Spinal cord (tissue), 10 donors: ENCODE results near the gene PPEF2. TPM values are rescaled to one million over a fixed set of nuclear protein-coding genes. Genes with fewer than 3 reads are reported as not detected.
"Not testable (repeated sequence)": the region's sequence is repeated elsewhere in the genome, so short reads cannot be mapped to it uniquely, and the experiment has no call there.

Experiments
- DNase-seq, 6 donors: peaks; one replicate each; pipeline versions ENCODE4 v3.0.0 to v3.0.0-alpha.2; 2013 to 2015; ENCODE audit warnings: low spot score in 6 of 6, low read depth in 4 of 6
- H3K27ac ChIP-seq: one replicate; pipeline ENCODE4 v1.5.1; 2013; ENCODE audit warnings: low read depth, low read length, control low read depth
- H3K27me3 ChIP-seq: one replicate; pipeline ENCODE4 v1.6.1; 2013; ENCODE audit warnings: low read length; ENCODE audit not compliant: control insufficient read depth, insufficient read depth
- H3K36me3 ChIP-seq: one replicate; pipeline ENCODE4 v1.6.1; 2013; ENCODE audit warnings: low read length; ENCODE audit not compliant: control insufficient read depth, insufficient read depth
- H3K4me1 ChIP-seq: one replicate; pipeline ENCODE4 v1.6.1; 2013; ENCODE audit warnings: low read length; ENCODE audit not compliant: control insufficient read depth, insufficient read depth
- H3K4me3 ChIP-seq: one replicate; pipeline ENCODE4 v1.5.1; 2013; ENCODE audit warnings: low read depth, low read length, control low read depth
- H3K9me3 ChIP-seq: one replicate; pipeline ENCODE4 v1.6.1; 2013; ENCODE audit warnings: low read length; ENCODE audit not compliant: control insufficient read depth, insufficient read depth
- WGBS: methylation state at CpG from one replicate; pipeline ENCODE4 v1.1.5; 2013; ENCODE audit warnings: missing lambda C conversion rate; ENCODE audit not compliant: insufficient coverage; 5-methylcytosine and 5-hydroxymethylcytosine counted together
- long read RNA-seq, 4 donors: transcript quantifications; one replicate each; lab custom pipeline, GENCODE V29; 2026
- polyA plus RNA-seq, 2 donors: library from polyadenylated mRNA; unstranded; fragments of 120-200 nt; gene quantifications; one replicate each; pipeline ENCODE4 v1.2.1, GENCODE V29; 2013; ENCODE audit not compliant: insufficient read length in 2 of 2
- total RNA-seq, 2 donors: library from RNA; depleted of rRNA in 1 of 2; stranded (reverse); fragments of 120-200 nt in 1 of 2; fragments of >200 nt in 1 of 2; gene quantifications; one replicate each; pipeline versions ENCODE4 v1.2.3 to v1.2.4, GENCODE V29; 2013 to 2014
- donor health status: healthy.

The PPEF2 gene
- total RNA-seq, result under 1 TPM in 1 of 2 donors, not detected in 1; 0.06 TPM
- polyA plus RNA-seq, result under 1 TPM in 1 of 2 donors, not detected in 1; 0.48 TPM
- long read RNA-seq, donor 1, result 0 reads
- long read RNA-seq, donor 2, result 0 reads
- long read RNA-seq, donor 3, result 0 reads
- long read RNA-seq, donor 4, result 0 reads

- WGBS, result 92% methylated on average over 3 of the region's 5 CpGs
- H3K27me3 ChIP-seq, result no peaks in the 10 kb centered on the region
- H3K4me3 ChIP-seq, result no peak within 1 kb of the TSS
- H3K36me3 ChIP-seq, result no peaks in the 10 kb centered on the region
- H3K9me3 ChIP-seq, result no peaks in the 10 kb centered on the region
- H3K27ac ChIP-seq, result no peak within 1 kb of the TSS
- no peaks in the 10 kb centered on the region for H3K4me1 ChIP-seq
- no peak for DNase-seq
Measured at GRCh38 chr4:75902352-75902751, at the start of gene PPEF2. TSS of gene PPEF2 (minus strand) at chr4:75902452. CDS start at chr4:75896325, 6,127 bp downstream.

- whole genome bisulfite sequencing, result 80% methylated on average over 1 of the region's 3 CpGs
- no peaks in the 10 kb centered on the region for H3K9me3 ChIP-seq
- H3K27ac ChIP-seq, result no peak overlapping the region
Measured at GRCh38 chr4:75950213-75950815, 48.1 kb upstream of the PPEF2 start.

GRCh38 chr4:75948822-75949444, 46.7 kb upstream of the PPEF2 start:
- Histone ChIP-seq H3K9me3 (no peaks in the 10 kb centered on the region), H3K4me1 (no peaks in the 10 kb centered on the region), H3K4me3 (no peak overlapping the region), H3K27me3 (no peaks in the 10 kb centered on the region), H3K36me3 (peaks cover 13% of the 10 kb centered on the region), H3K27ac (no peak overlapping the region)
- no peak for DNase-seq
- WGBS, result 89% methylated on average over 1 of the region's 5 CpGs

More at GRCh38 chr4:75950213-75950815, 48.1 kb upstream of the PPEF2 start:
- DNase-seq, result no peak
- Histone ChIP-seq H3K36me3 (peaks cover 21% of the 10 kb centered on the region), H3K4me1 (no peaks in the 10 kb centered on the region), H3K4me3 (no peak overlapping the region), H3K27me3 (no peaks in the 10 kb centered on the region)

GRCh38 chr4:75940692-75941253, 38.5 kb upstream of the PPEF2 start, which contains the start of gene NAAA:
TSS of gene NAAA (minus strand) at chr4:75941013. CDS start at chr4:75940949, 64 bp downstream.
- H3K27me3 ChIP-seq, result no peaks in the 10 kb centered on the region
- no peaks in the 10 kb centered on the region for H3K9me3 ChIP-seq
- WGBS, result under 1% methylated on average over 66 of the region's 66 CpGs
- H3K4me3 ChIP-seq, result peak within 1 kb of the TSS; percentile 75
- H3K27ac ChIP-seq, result peak within 1 kb of the TSS; percentile 40
- peaks cover 12% of the 10 kb centered on the region for H3K4me1 ChIP-seq
- peaks cover 3% of the 10 kb centered on the region for H3K36me3 ChIP-seq
- DNase-seq, result peak in 4 of 6 donors; percentile 6 to 87 (median 49)

GRCh38 chr4:75939890-75940691, 37.8 kb upstream of the PPEF2 start:
- no peaks in the 10 kb centered on the region for H3K27me3 ChIP-seq
- peak overlapping the region; percentile 75 for H3K4me3 ChIP-seq
- H3K4me1 ChIP-seq, result peaks cover 12% of the 10 kb centered on the region
- DNase-seq, result peak in 5 of 6 donors; percentile 18 to 72 (median 22)
- peak overlapping the region; percentile 40 for H3K27ac ChIP-seq
- H3K9me3 ChIP-seq, result no peaks in the 10 kb centered on the region
- H3K36me3 ChIP-seq, result peaks cover 3% of the 10 kb centered on the region
- under 1% methylated on average over 63 of the region's 67 CpGs for WGBS

- Histone ChIP-seq H3K9me3 (no peaks in the 10 kb centered on the region), H3K27me3 (no peaks in the 10 kb centered on the region), H3K4me3 (no peak overlapping the region), H3K4me1 (peaks cover 7% of the 10 kb centered on the region), H3K27ac (no peak overlapping the region), H3K36me3 (peaks cover 5% of the 10 kb centered on the region)
- no peak for DNase-seq
- WGBS, result no CpG with 5 or more reads among the region's 1 CpG
Measured at GRCh38 chr4:75935628-75936027, 33.4 kb upstream of the PPEF2 start.

- Histone ChIP-seq H3K27ac (no peak overlapping the region), H3K4me1 (no peaks in the 10 kb centered on the region), H3K4me3 (no peak overlapping the region), H3K9me3 (no peaks in the 10 kb centered on the region), H3K36me3 (peaks cover 10% of the 10 kb centered on the region), H3K27me3 (no peaks in the 10 kb centered on the region)
- no peak for DNase-seq
- 100% methylated on average over 1 of the region's 3 CpGs for WGBS
Measured at GRCh38 chr4:75930152-75930551, 27.9 kb upstream of the PPEF2 start.

GRCh38 chr4:75924916-75925315, 22.7 kb upstream of the PPEF2 start:
- H3K4me3 ChIP-seq, result not testable (repeated sequence)
- WGBS, result 96% methylated on average over 5 of the region's 11 CpGs

GRCh38 chr4:75924309-75924827, 22.1 kb upstream of the PPEF2 start:
- Histone ChIP-seq H3K27ac (no peak overlapping the region), H3K36me3 (peaks cover 10% of the 10 kb centered on the region)

More at GRCh38 chr4:75924916-75925315, 22.7 kb upstream of the PPEF2 start:
- not testable (repeated sequence) for DNase-seq, H3K27ac ChIP-seq, H3K4me1 ChIP-seq, H3K27me3 ChIP-seq, H3K9me3 ChIP-seq
- H3K36me3 ChIP-seq, result peaks cover 12% of the 10 kb centered on the region

More at GRCh38 chr4:75924309-75924827, 22.1 kb upstream of the PPEF2 start:
- Histone ChIP-seq H3K9me3 (no peaks in the 10 kb centered on the region), H3K4me3 (no peak overlapping the region), H3K4me1 (no peaks in the 10 kb centered on the region), H3K27me3 (no peaks in the 10 kb centered on the region)
- WGBS, result 100% methylated on average over 1 of the region's 5 CpGs
- DNase-seq, result peak in 1 of 6 donors; percentile 14
